Neural cell (in vitro differentiated cells): Measurements from ENCODE around the gene WWTR1. TPM values are rescaled to one million over a fixed set of nuclear protein-coding genes. Genes with fewer than 3 reads are reported as not detected.

Source experiments
- H2AFZ ChIP-seq: fragments of 200-600, 300-800 bp; sonication (generic), shearing (Covaris generic); 2 replicates; pipeline ENCODE4 v1.6.0; 2014; ENCODE audit warnings: low read depth, mild to moderate bottlenecking, antibody characterized with exemption, low read length, moderate library complexity
- H3F3A ChIP-seq: fragments of 200-600 bp; shearing (Covaris generic); 2 replicates; pipeline ENCODE4 v1.6.1; 2016; ENCODE audit warnings: mild to moderate bottlenecking, moderate library complexity, mixed read lengths, antibody characterized with exemption, low read length; ENCODE audit not compliant: insufficient read depth, poor library complexity, severe bottlenecking
- H3K27ac ChIP-seq: fragments of 200-600, 300-800 bp; sonication (generic), shearing (Covaris generic); 2 replicates; pipeline ENCODE4 v1.5.1; 2014; ENCODE audit warnings: mild to moderate bottlenecking, low read length, moderate library complexity
- H3K27me3 ChIP-seq: fragments of 300-800, 200-600 bp; sonication (generic), shearing (Covaris generic); 2 replicates; pipeline ENCODE4 v1.6.0; 2014; ENCODE audit warnings: mild to moderate bottlenecking, low read depth, low read length, moderate library complexity; ENCODE audit not compliant: insufficient read depth
- H3K36me3 ChIP-seq: fragments of 300-800, 200-600 bp; sonication (generic), shearing (Covaris generic); 2 replicates; pipeline ENCODE4 v1.5.1; 2014; ENCODE audit warnings: mild to moderate bottlenecking, antibody characterized with exemption, low read length, moderate library complexity; ENCODE audit not compliant: insufficient read depth
- H3K4me2 ChIP-seq: fragments of 300-800, 200-600 bp; sonication (generic), shearing (Covaris generic); 2 replicates; pipeline ENCODE4 v1.6.0; 2014; ENCODE audit warnings: mild to moderate bottlenecking, low read length
- H3K4me3 ChIP-seq: fragments of 300-800, 200-600 bp; sonication (generic), shearing (Covaris generic); 2 replicates; pipeline ENCODE4 v1.5.1; 2014; ENCODE audit warnings: mild to moderate bottlenecking, low read length, moderate library complexity
- H3K79me2 ChIP-seq: fragments of 200-600 bp; shearing (Covaris generic); replicated peaks from 2 replicates; pipeline ENCODE4 v1.6.0; 2014; ENCODE audit warnings: mild to moderate bottlenecking, low read length, moderate library complexity; ENCODE audit not compliant: insufficient read depth
- H3K9ac ChIP-seq: fragments of 300-800, 200-600 bp; sonication (generic), shearing (Covaris generic); 2 replicates; pipeline ENCODE4 v1.6.1; 2016; ENCODE audit warnings: mild to moderate bottlenecking, low read length, mixed read lengths
- H3K9me2 ChIP-seq: fragments of 200-600 bp; shearing (Covaris generic); 2 replicates; pipeline ENCODE4 v1.6.1; 2016; ENCODE audit warnings: mild to moderate bottlenecking, low read length, mixed read lengths; ENCODE audit not compliant: insufficient read depth
- H3K9me3 ChIP-seq: fragments of 200-600, 300-800 bp; sonication (generic), shearing (Covaris generic); 2 replicates; pipeline ENCODE4 v1.6.1; 2016; ENCODE audit warnings: mild to moderate bottlenecking, mixed run types, low read length, moderate library complexity, mixed read lengths
- H4K20me1 ChIP-seq: fragments of 200-600 bp; shearing (Covaris generic); 2 replicates; pipeline ENCODE4 v1.6.1; 2016; ENCODE audit warnings: mild to moderate bottlenecking, mixed run types; ENCODE audit not compliant: insufficient read depth
- CTCF ChIP-seq: fragments of 450-650 bp; IDR thresholded peaks from 2 replicates; pipeline ENCODE4 v1.5.1; 2014; ENCODE audit warnings: antibody characterized with exemption, mild to moderate bottlenecking, moderate library complexity; ENCODE audit not compliant: poor library complexity, severe bottlenecking
- EP300 ChIP-seq: fragments of 450-650 bp; conservative IDR thresholded peaks from 2 replicates; pipeline ENCODE4 v1.6.1; 2014; ENCODE audit warnings: antibody characterized with exemption, mild to moderate bottlenecking, moderate library complexity; ENCODE audit not compliant: poor library complexity, severe bottlenecking
- EZH2 ChIP-seq: fragments of 200-600, 300-800 bp; shearing (Covaris generic), sonication (generic); IDR thresholded peaks from 2 replicates; pipeline ENCODE4 v1.6.1; 2014; ENCODE audit warnings: antibody characterized with exemption, low read length, borderline replicate concordance, mild to moderate bottlenecking; ENCODE audit not compliant: insufficient read depth, poor library complexity, severe bottlenecking
- MXI1 ChIP-seq: fragments of 450-650 bp; conservative IDR thresholded peaks from 2 replicates; pipeline ENCODE4 v1.6.1; 2014; ENCODE audit warnings: antibody characterized with exemption, mild to moderate bottlenecking; ENCODE audit not compliant: poor library complexity, severe bottlenecking
- POLR2AphosphoS5 ChIP-seq: IDR thresholded peaks from 2 replicates; pipeline ENCODE4 v1.6.1; 2012
- RAD21 ChIP-seq: fragments of 450-650 bp; conservative IDR thresholded peaks from 2 replicates; pipeline ENCODE4 v1.6.1; 2014; ENCODE audit warnings: antibody characterized with exemption, mild to moderate bottlenecking, moderate library complexity
- REST ChIP-seq: IDR thresholded peaks from 2 replicates; pipeline ENCODE4 v1.6.1; 2012; ENCODE audit warnings: borderline replicate concordance
- SMC3 ChIP-seq: fragments of 450-650 bp; conservative IDR thresholded peaks from 2 replicates; pipeline ENCODE4 v1.6.1; 2014; ENCODE audit warnings: antibody characterized with exemption, mild to moderate bottlenecking, moderate library complexity; ENCODE audit not compliant: poor library complexity
- TAF1 ChIP-seq: IDR thresholded peaks from 2 replicates; pipeline ENCODE4 v1.6.1; 2012; ENCODE audit warnings: low read depth
- polyA plus RNA-seq: library from polyadenylated mRNA; depleted of rRNA; stranded (reverse); fragments of >200 nt; gene quantifications from 2 replicates; pipeline ENCODE4 v1.2.3, GENCODE V29; 2014

Gene WWTR1
- polyA plus RNA-seq, 1 donor from 2014 or later = 0.97 TPM

DNA sequence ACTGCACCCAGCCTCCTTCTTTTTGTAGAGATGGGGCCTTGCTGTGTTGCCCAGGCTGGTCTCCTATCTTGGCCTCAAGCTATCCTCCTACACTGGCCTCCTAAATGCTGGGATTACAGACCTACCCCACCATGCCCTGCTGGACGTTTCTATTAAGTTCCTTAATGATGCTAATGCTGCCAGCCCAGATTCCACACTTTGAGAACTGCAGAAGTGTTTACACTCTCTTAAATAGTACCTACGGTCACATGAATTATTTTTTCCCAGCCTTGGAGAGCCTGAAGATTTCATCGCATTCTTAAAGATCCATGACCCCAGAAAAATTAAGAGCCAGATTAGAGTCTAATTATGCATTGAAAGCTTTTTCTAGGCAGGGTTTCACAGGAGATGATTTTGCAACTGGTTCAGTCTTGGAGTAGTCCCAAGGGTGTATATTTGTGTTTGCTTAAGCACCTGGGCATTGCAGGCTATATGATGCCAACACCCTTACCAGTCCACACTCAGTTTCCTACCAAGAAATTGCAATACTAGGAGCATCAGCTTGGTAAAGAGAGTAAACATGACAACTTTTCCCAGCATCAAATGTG, 146.7 kb downstream of the WWTR1 start:
- no peaks in the 10 kb centered on the region for H3K79me2 ChIP-seq
- no peaks in the 10 kb centered on the region for H3K36me3 ChIP-seq
- no peaks in the 10 kb centered on the region for H4K20me1 ChIP-seq
- H3K9me2 ChIP-seq = no peaks in the 10 kb centered on the region
- H3F3A ChIP-seq = no peaks in the 10 kb centered on the region
- no peak overlapping the region for H3K27ac ChIP-seq
- no peak overlapping the region for H3K4me3 ChIP-seq
- H2AFZ ChIP-seq = no peak overlapping the region
- no peaks in the 10 kb centered on the region for H3K27me3 ChIP-seq
- H3K9ac ChIP-seq = no peak overlapping the region
- no peak overlapping the region for H3K4me2 ChIP-seq
- H3K9me3 ChIP-seq = no peaks in the 10 kb centered on the region
- TF ChIP-seq POLR2AphosphoS5 = no peak
- no peak for TF ChIP-seq EP300
- no peak for TF ChIP-seq REST
- TF ChIP-seq CTCF = no peak

DNA sequence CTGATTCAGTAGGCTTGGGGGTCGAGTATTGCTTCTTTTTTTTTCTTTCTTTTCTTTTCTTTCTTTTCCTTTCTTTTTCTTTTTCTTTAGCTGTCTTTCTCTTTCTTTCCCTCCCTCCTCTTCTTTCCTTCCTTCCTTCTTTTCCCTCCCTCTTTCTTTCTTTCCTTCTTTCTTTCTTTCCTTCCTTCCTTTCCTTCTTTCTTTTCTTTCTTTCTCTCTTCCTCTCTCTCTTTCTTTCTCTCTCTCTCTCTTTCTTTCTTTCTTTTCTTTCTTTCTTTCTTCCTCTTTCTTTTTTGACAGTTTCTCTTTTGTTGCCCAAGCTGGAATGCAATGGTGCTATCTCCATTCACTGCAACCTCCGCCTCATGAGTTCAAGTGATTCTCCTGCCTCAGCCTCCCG, 147.3 kb downstream of the WWTR1 start:
- Histone ChIP-seq H3K9ac (no peak overlapping the region), H3K27ac (no peak overlapping the region), H3K4me2 (no peak overlapping the region), H3K9me2 (no peaks in the 10 kb centered on the region), H2AFZ (no peak overlapping the region), H3K36me3 (no peaks in the 10 kb centered on the region), H3K9me3 (no peaks in the 10 kb centered on the region), H3F3A (no peaks in the 10 kb centered on the region), H3K4me3 (no peak overlapping the region), H4K20me1 (no peaks in the 10 kb centered on the region), H3K79me2 (no peaks in the 10 kb centered on the region), H3K27me3 (no peaks in the 10 kb centered on the region)
- no peak for TF ChIP-seq CTCF
- no peak for TF ChIP-seq REST
- TF ChIP-seq EP300 = no peak
- TF ChIP-seq EZH2 = no peak
- TF ChIP-seq RAD21 = no peak
- no peak for TF ChIP-seq MXI1
- TF ChIP-seq TAF1 = no peak
- TF ChIP-seq SMC3 = no peak
- TF ChIP-seq POLR2AphosphoS5 = no peak
